TTC549 (cell line): Measurements from ENCODE around the gene EPSTI1.
"Not testable (repeated sequence)": the region's sequence is repeated elsewhere in the genome, so short reads cannot be mapped to it uniquely, and the experiment has no call there.

Experiments used
- FAIRE-seq: peaks from 2 replicates; lab custom pipeline; 2012; peaks lifted over from hg19 to GRCh38; lab: Jason Lieb, UNC

EPSTI1 gene, protein sequence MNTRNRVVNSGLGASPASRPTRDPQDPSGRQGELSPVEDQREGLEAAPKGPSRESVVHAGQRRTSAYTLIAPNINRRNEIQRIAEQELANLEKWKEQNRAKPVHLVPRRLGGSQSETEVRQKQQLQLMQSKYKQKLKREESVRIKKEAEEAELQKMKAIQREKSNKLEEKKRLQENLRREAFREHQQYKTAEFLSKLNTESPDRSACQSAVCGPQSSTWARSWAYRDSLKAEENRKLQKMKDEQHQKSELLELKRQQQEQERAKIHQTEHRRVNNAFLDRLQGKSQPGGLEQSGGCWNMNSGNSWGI

DNA sequence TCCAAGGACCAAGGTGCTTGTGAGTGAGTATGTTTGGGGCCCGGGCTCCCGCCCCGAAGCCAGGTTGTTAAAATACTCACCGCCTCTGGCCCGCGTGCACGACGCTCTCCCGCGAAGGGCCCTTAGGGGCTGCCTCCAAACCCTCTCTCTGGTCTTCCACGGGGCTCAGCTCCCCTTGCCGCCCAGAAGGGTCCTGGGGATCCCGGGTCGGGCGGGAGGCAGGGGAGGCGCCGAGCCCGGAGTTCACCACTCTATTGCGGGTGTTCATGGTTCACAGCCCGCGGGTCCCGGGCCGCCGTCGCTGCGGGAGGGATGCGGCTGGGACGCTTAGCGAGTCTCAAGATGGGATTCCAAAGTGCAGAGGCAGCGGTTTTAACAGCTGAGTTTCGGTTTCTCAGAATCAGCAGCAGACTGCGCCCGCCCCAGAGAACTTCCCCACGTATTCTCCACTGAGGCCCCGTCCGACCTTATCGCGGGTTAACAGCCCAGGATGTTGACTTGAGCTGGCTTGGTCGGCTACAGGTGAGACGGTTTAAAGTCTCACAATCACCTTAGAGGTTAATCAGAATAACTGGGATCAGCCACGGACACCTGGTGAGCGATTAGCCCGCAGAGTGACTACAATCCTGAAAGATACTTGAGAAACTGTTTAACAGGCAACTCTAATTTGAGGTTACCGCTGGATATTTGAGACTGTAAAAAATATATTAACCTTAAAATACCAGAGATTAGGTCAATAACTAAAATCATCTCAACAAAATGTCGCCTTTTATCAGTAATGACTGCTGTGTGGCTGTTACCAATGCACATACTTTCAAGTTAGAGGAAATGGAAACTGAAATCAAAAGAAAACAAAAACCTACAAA lies at the start of gene EPSTI1:
TSS of gene EPSTI1 (minus strand) at position 344 of the 866 bp plus-strand sequence. CDS start at position 268, 76 bp downstream.
- no peak for FAIRE-seq

DNA sequence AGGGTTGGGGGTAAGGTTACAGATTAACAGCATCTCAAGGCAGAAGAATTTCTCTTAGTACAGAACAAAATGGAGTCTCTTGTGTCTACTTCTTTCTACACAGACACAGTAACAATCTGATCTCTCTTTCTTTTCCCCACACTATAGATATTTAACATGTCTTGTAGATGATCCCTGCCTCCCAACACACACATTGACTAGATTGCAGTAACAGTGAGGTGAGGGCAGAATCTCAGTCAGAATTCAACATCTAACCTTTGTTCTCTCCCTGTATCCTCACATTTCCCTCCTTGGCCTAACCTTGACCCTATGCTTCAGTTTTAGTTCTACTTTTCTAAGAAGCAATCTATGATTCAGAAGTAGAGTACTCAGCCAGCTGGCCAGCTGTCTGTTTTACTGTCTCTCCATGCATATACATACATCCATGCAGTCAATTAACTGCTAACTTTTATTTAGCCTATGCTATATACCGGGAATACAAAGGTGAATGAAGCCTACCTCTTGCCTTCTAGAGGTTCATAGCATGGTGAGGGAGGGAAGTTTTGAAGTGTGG lies 49.4 kb upstream of the EPSTI1 start:
- FAIRE-seq = no peak

- not testable (repeated sequence) for FAIRE-seq
Measured at GRCh38 chr13:43040581-43041368, 48.7 kb upstream of the EPSTI1 start.

- FAIRE-seq = no peak
Measured at GRCh38 chr13:43039966-43040365, 47.9 kb upstream of the EPSTI1 start.

- no peak for FAIRE-seq
Measured at GRCh38 chr13:43036351-43037250, 44.6 kb upstream of the EPSTI1 start.

GRCh38 chr13:43033038-43033437 lies 41.0 kb upstream of the EPSTI1 start:
- FAIRE-seq = no peak

DNA sequence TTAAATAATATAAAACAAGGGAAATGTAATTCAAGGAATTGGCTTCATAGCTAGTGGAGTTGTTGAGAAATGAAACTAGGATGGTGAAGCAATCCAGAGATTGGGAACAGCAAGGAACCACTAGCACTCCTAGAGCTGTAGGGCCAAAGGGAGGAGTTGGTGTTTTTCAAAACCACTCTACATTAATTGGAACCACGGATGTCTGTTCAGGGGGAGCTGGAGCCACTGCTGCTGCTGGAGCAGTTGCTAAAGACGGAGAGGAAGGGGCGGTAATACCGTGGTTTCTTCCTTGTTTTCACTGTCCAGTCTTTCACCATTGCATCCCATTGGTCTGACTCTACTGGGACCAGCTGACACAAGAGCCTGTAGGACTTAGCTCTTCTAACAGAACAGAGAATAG lies 39.8 kb upstream of the EPSTI1 start:
- no peak for FAIRE-seq

DNA sequence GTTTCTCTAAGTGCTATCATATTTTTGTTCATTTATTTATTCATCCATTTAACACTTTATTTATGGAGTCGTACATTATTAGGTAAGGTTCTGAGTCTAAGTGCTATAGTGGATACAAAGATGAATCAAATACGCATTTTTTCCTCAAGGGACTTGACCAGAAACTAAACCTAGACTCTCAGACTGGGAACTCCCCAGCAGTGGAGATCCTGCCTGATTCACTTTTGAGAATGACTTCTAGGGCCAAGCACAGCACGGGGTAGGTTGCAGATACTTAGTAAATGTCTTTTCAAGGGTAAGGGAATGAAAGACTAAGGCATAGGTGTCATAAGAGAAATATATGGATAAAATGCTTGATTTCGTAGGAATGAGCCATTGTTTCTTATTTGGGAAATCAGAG lies 38.5 kb upstream of the EPSTI1 start:
- FAIRE-seq = no peak

DNA sequence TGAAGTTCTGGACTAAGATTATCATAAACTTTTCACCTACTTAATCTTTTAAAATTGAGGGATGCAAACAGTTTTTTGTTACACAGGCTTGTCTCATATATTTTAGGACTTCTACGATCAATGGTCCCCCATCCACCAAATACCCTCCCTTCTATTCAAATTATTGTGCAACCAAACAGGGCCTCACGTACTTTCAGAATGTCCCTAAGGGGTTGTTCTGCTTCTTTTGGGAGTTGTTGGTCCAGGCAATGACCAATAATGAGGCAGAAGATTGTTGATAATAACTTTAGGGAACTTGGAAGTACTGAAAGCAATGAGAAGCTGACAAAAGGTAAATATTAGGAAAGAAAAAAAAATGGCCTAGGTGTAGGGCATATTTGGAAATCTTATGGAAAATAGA lies 34.2 kb upstream of the EPSTI1 start:
- FAIRE-seq = no peak

GRCh38 chr13:43023289-43023963 lies 31.4 kb upstream of the EPSTI1 start, which contains the start of gene DNAJC15:
DNAJC15 (plus strand) TSS chr13:43023586; CDS start chr13:43023627, 41 bp downstream.
- FAIRE-seq = no peak

DNA sequence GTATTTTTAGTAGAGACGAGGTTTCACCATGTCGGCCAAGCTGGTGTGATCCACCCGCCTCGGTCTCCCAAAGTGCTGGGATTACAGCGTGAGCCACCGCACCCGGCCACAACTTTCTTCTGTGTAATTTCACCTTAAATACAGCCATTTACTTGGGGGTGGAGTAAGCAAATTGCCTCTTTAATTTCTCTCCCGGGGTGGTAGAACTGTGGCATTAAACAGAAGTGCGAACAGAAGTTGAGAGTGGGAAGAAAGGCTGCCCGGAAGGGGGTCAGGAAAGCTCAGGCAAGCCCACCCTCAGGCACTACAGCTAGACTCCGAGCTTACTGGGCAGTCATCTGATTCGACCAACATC lies 30.9 kb upstream of the EPSTI1 start:
- no peak for FAIRE-seq

DNA sequence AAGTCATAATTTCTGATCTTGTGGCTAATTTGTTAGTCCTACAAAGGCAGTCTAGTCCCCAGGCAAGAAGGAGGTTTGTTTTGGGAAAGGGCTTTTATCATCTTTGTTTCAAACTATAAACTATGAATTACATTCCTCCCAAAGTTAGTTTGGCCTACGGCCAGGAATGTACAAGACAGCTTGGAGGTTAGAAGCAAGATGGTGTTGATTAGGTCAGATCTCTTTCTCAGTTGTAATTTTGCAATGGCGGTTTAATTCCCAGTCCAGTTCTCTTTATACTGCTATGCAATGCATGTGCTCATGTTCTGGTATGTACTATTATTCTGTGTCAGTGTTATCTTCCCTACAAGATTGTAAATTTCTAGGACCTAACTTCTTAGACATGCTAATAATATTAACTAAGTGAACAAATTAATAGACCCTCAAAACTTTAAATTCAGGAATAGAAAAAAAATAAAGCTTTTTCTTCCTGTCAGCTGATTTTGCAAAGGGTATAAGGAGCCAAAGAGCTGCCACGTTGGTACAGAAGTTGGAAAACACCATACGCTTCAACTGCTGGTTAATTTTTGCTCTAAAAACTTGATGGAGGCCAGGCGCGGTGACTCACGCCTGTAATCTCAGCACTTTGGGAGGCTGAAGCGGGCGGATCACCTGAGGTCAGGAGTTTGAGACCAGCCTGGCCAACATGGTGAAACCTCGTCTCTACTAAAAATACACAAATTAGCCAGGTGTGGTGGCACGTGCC lies 30.1 kb upstream of the EPSTI1 start:
- FAIRE-seq = no peak

DNA sequence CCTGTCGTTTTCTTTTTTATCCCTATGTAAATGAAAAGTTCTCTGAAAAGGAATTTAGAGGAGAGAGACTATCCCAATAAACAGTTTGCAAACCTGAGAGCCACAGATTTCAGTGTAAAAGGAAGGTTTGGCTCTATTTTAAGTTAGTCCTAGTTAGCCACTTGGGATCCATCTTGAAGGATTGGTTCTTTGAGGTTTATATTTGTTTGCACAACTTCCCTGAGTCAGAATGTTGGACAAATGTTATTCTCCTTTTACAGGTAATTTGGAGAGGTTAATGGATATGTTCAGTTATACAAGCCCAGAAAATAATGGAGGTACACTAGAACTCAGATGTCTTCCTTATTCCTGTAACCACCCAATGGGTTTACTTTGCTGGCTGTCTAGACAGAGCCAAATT lies 28.8 kb upstream of the EPSTI1 start:
- FAIRE-seq = no peak

GRCh38 chr13:43019811-43020210 lies 27.8 kb upstream of the EPSTI1 start:
- no peak for FAIRE-seq

DNA sequence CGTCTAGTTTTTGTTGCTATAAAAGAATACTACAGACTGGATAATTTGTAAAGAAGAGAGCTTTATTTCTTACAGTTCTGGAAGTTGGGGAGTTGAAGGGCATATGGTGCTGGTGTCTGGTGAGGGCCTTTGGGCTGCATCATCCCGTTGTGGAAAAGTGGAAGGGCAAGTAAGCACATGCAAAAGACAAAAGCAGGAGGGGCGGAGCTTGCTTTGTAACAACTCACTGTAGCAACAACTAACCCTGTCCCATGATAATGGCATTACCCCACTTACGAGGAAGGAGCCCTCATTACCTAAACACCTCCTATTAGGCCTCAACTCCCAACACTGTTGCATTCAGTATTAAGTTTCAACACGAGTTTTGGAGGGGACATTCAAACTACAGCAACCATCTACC lies 24.2 kb upstream of the EPSTI1 start:
- no peak for FAIRE-seq

DNA sequence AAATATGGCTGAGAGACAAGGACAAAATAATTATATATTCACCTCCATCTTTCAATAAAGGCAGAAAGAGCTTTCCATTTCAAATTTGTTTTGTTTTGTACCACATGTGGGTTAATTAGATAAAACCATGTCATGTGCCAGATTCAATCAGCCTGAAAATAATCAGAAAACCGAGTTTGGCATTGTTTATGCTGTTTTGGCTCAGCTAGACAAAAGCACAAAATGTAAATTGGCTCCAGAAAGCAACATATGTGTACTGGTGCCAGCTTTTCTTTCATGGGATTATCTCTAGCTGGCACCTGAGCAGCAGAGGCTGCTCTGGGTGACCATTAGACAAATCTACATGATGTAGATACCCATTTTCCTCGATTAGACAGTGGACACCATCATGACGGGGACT lies 22.1 kb upstream of the EPSTI1 start:
- FAIRE-seq = no peak

- FAIRE-seq = no peak
Measured at GRCh38 chr13:43009506-43009905, 17.5 kb upstream of the EPSTI1 start.

- no peak for FAIRE-seq
Measured at GRCh38 chr13:43008596-43008995, 16.6 kb upstream of the EPSTI1 start.

DNA sequence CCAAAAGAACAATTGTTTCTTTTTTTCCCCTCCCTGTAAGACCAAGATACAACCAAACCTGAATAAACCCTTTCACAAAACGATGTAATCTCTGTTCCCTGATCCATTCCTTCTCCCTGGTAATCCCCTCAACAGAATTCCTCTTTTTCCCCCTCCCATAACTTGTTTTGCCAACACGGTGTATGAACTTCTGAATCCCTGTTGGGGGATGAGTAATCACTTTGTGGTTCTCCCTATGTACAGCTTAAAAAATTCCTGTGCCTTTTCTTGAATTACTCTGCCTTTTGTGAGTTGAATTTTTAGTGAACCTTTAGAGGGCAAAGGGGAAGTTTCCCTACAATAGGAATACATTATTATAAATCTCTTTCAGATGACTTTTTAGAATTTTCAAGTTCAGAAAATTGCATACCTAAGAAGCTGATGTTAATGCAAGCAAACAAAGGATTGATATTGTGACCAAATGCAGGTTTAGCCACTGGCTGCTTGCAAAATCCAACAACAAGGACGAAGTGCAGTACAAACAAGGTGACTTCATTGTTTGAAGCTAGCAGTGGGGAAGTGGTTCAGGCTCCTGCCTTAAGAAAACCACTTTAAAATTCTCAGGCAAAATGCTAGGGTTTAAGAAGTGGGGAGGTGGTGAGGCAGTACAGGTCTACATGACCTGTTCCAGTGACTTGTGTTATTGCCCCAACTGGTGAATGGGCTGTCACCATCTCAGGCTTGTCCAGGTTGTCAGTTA lies 15.0 kb upstream of the EPSTI1 start:
- no peak for FAIRE-seq
